ENCODE results near the gene FHAD1. TPM values are rescaled to one million over a fixed set of nuclear protein-coding genes. Genes with fewer than 3 reads are reported as not detected.

Gene FHAD1
- total RNA-seq, 1 donor from 2014 or later = not detected

DNA sequence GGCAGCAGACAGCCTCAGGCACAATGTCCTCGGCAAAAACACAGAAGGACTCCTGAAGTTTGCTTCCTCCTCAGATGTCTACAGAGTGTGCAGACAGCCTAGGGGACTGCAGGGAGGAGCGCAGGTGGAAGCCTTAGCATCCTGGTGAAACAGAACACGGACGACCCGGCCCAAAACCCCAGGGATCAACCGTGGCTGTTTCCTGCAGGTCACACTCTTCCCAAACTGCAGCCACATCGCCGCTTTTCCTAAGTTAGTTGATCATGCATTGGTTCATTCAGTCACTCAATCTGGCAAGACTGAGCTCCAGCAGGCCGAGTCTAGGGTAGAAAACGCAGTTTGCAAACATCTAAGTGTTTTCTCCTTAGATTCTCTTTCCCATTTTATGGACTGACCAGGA lies 33.4 kb downstream of the FHAD1 start:
- TF ChIP-seq, protein P1, sequence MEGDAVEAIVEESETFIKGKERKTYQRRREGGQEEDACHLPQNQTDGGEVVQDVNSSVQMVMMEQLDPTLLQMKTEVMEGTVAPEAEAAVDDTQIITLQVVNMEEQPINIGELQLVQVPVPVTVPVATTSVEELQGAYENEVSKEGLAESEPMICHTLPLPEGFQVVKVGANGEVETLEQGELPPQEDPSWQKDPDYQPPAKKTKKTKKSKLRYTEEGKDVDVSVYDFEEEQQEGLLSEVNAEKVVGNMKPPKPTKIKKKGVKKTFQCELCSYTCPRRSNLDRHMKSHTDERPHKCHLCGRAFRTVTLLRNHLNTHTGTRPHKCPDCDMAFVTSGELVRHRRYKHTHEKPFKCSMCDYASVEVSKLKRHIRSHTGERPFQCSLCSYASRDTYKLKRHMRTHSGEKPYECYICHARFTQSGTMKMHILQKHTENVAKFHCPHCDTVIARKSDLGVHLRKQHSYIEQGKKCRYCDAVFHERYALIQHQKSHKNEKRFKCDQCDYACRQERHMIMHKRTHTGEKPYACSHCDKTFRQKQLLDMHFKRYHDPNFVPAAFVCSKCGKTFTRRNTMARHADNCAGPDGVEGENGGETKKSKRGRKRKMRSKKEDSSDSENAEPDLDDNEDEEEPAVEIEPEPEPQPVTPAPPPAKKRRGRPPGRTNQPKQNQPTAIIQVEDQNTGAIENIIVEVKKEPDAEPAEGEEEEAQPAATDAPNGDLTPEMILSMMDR (IDR thresholded peaks at IDR 0.05) = no peak
- Mint-ChIP-seq H3K27me3 (ENCODE audit: unreplicated experiment) (peaks cover 16% of the 10 kb centered on the region), H3K9me3 (ENCODE audit: unreplicated experiment) (no peaks in the 10 kb centered on the region), H3K36me3 (ENCODE audit: unreplicated experiment) (no peaks in the 10 kb centered on the region), H3K27ac (ENCODE audit: unreplicated experiment) (no peak overlapping the region), H3K4me3 (ENCODE audit: unreplicated experiment) (no peak overlapping the region), H3K4me1 (ENCODE audit: unreplicated experiment) (peaks cover 18% of the 10 kb centered on the region)
- no peak for DNase-seq (ENCODE audit: extremely low spot score, unreplicated experiment)

DNA sequence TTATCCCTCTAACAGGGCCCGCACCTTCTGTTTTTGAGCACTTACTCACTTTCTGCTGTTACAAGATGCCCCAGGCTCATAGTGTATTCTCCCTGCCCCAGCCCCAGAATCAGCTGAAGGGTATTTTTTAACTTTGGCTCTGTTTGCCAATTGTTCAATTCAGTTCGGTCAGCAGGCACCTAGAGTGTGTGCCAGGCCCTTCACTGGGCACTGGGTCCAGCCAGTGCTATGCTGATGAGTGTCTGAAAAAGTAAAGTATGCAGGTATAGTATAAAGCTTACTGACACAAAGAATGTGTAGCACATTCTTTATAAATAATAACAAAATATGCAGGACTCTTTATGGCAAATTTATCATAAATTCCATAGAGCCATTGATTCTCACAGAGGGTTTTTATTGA lies 35.0 kb downstream of the FHAD1 start:
- Mint-ChIP-seq H3K4me3 (ENCODE audit: unreplicated experiment) (no peak overlapping the region), H3K27me3 (ENCODE audit: unreplicated experiment) (peaks cover 15% of the 10 kb centered on the region), H3K4me1 (ENCODE audit: unreplicated experiment) (peaks cover 18% of the 10 kb centered on the region), H3K27ac (ENCODE audit: unreplicated experiment) (no peak overlapping the region), H3K9me3 (ENCODE audit: unreplicated experiment) (no peaks in the 10 kb centered on the region), H3K36me3 (ENCODE audit: unreplicated experiment) (no peaks in the 10 kb centered on the region)
- TF ChIP-seq, protein P1 (IDR thresholded peaks at IDR 0.05) = no peak
- no peak for DNase-seq (ENCODE audit: extremely low spot score, unreplicated experiment)

DNA sequence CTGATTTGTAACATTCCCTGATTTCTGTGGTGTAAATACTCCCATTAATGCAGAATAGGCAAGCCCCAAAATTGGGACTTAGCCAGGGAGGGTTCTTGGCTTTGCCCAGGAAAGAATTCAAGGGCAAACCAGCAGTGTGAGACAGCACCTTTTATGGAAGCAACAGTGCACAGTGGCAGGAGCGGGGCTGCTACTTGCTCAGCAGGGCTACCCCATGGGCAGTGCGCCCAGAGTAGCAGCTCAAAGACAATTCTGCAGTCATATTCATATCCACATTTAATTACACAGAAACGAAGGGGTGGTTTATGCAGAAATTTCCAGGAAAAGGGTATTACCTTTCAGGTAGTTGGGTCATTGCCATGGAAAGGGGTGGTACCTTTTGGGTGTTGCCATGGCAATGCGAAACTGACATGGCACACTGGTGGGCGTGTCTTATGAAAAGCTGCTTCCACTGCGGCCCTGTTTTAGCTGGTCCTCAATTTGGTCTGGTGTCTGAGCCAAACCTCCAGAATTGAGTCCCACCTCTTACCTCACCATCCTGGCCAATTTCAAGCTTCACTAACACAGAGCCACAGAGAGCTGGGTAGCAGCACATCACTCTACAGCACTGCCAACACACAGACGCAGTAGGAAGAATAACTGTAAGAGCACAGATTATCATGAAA lies 35.9 kb downstream of the FHAD1 start:
- TF ChIP-seq, protein P1 (IDR thresholded peaks at IDR 0.05) = no peak
- H3K4me1 Mint-ChIP-seq (ENCODE audit: unreplicated experiment) = peaks cover 18% of the 10 kb centered on the region
- H3K4me3 Mint-ChIP-seq (ENCODE audit: unreplicated experiment) = no peak overlapping the region
- H3K27ac Mint-ChIP-seq (ENCODE audit: unreplicated experiment) = no peak overlapping the region
- peaks cover 18% of the 10 kb centered on the region for H3K27me3 Mint-ChIP-seq (ENCODE audit: unreplicated experiment)
- no peak for DNase-seq (ENCODE audit: extremely low spot score, unreplicated experiment)
- H3K36me3 Mint-ChIP-seq (ENCODE audit: unreplicated experiment) = no peaks in the 10 kb centered on the region
- no peaks in the 10 kb centered on the region for H3K9me3 Mint-ChIP-seq (ENCODE audit: unreplicated experiment)

DNA sequence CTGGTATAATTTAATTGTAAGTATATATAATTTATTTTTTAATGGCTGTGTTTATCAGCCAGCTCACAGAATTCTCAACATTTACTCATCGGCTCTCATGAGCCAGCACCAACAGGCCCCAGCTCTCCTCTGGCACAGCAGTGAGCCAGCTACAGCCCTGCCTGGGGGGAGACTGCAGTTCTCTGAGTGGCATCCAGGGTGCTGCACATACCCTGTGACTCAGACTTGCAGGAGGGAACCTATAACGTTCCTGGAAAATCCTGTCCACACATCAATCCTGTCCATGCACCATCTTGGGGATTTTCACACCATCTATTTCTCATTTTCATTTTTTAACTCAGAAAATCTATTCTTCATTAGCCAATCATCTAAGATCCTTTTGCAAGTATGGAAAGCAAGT lies 36.5 kb downstream of the FHAD1 start:
- no peak for DNase-seq (ENCODE audit: extremely low spot score, unreplicated experiment)
- TF ChIP-seq, protein P1 (IDR thresholded peaks at IDR 0.05) = no peak
- Mint-ChIP-seq H3K27me3 (ENCODE audit: unreplicated experiment) (peaks cover 18% of the 10 kb centered on the region), H3K9me3 (ENCODE audit: unreplicated experiment) (no peaks in the 10 kb centered on the region), H3K36me3 (ENCODE audit: unreplicated experiment) (no peaks in the 10 kb centered on the region), H3K4me3 (ENCODE audit: unreplicated experiment) (no peak overlapping the region), H3K4me1 (ENCODE audit: unreplicated experiment) (peaks cover 18% of the 10 kb centered on the region), H3K27ac (ENCODE audit: unreplicated experiment) (no peak overlapping the region)

DNA sequence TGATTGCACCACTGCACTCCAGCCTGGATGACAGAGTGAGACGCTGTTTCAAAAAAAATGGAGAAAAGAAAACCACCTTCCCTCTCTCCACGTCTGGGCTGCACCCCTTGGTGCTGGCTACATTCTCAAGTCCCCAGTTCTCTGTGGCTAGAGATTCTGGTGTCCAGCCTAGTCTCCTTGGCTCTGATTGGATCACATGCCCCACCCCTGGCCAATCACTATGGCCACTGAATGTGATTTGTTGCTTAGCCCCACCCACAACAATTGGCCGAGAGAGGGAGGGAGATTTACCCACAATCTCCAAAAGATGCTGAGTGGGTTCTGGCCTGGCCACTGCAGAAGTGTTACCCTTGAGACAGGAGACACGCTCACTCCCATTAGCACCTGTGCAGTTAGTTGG lies 39.4 kb downstream of the FHAD1 start:
- H3K36me3 Mint-ChIP-seq (ENCODE audit: unreplicated experiment) = no peaks in the 10 kb centered on the region
- no peak for DNase-seq (ENCODE audit: extremely low spot score, unreplicated experiment)
- no peaks in the 10 kb centered on the region for H3K9me3 Mint-ChIP-seq (ENCODE audit: unreplicated experiment)
- H3K4me1 Mint-ChIP-seq (ENCODE audit: unreplicated experiment) = peaks cover 18% of the 10 kb centered on the region
- peaks cover 14% of the 10 kb centered on the region for H3K27me3 Mint-ChIP-seq (ENCODE audit: unreplicated experiment)
- H3K4me3 Mint-ChIP-seq (ENCODE audit: unreplicated experiment) = no peak overlapping the region
- H3K27ac Mint-ChIP-seq (ENCODE audit: unreplicated experiment) = no peak overlapping the region
- TF ChIP-seq, protein P1 (IDR thresholded peaks at IDR 0.05) = no peak
